Pulmonary artery endothelial cell (primary cell): ENCODE data around the gene TMCO5A. TPM values are rescaled to one million over a fixed set of nuclear protein-coding genes. Genes with fewer than 3 reads are reported as not detected.

Experiments used
- DNase-seq: peaks from one replicate; pipeline ENCODE4 v3.0.0-alpha.2; 2011; ENCODE audit warnings: low read depth, low spot score
- total RNA-seq: library from RNA; depleted of rRNA; stranded (reverse); fragments of >200 nt; gene quantifications from 2 replicates; pipeline ENCODE4 v1.2.3, GENCODE V29; 2014

TMCO5A gene
- total RNA-seq, 1 donor from 2014 or later: not detected

- no peak for DNase-seq
Observed at GRCh38 chr15:37967788-37968187, 33.3 kb downstream of the TMCO5A start.

GRCh38 chr15:37973856-37974255, 39.4 kb downstream of the TMCO5A start:
- no peak for DNase-seq

- DNase-seq: no peak
Observed at GRCh38 chr15:37978231-37978630, 43.8 kb downstream of the TMCO5A start.

GRCh38 chr15:37979671-37980409, 45.4 kb downstream of the TMCO5A start:
- no peak for DNase-seq

- no peak for DNase-seq
Observed at GRCh38 chr15:37981201-37981600, 46.8 kb downstream of the TMCO5A start.

- no peak for DNase-seq
Observed at GRCh38 chr15:37981775-37982174, 47.3 kb downstream of the TMCO5A start.

- no peak for DNase-seq
Observed at GRCh38 chr15:37984368-37984767, 49.9 kb downstream of the TMCO5A start.

- DNase-seq: peak; percentile 35
Observed at GRCh38 chr15:37995461-37996347, 61.3 kb downstream of the TMCO5A start.
